Measurements from ENCODE around the gene KIAA0753.
A peak's percentile ranks its signal among the peaks of the same experiment; 100 is the strongest.

The KIAA0753 gene

DNA sequence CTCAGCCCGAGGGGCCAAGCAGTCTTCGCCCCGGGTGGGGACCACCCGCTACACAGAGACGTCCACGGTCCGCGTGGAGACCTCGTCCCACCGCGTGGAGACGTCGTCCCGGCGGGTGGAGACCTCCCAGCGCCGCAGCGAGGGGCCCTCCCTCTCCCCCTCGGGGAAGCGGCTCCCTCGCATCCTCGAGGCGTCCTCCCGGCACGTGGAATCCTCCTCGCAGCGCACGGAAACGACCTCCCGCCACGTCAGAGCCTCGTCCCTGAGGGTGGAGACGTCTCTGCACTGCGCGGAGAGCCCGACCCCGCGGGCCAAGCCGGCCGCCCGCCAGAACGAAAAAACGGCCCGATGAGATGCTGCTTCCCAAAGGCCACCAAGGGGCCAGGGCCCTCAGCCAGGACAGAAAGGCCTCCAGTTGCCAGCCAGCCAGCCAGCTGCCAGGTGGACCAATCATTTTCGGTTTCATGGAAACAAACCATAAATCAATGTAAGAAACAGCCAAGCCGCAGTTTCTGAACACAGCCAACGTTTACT, 11.5 kb upstream of the KIAA0753 start:
- TF ChIP-seq L3MBTL2 (conservative IDR thresholded peaks at IDR 0.05), result peak; percentile 99
- no peak for TF ChIP-seq ARNT (IDR thresholded peaks at IDR 0.05)
- TF ChIP-seq, protein P1, sequence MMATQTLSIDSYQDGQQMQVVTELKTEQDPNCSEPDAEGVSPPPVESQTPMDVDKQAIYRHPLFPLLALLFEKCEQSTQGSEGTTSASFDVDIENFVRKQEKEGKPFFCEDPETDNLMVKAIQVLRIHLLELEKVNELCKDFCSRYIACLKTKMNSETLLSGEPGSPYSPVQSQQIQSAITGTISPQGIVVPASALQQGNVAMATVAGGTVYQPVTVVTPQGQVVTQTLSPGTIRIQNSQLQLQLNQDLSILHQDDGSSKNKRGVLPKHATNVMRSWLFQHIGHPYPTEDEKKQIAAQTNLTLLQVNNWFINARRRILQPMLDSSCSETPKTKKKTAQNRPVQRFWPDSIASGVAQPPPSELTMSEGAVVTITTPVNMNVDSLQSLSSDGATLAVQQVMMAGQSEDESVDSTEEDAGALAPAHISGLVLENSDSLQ (IDR thresholded peaks at IDR 0.05), result peak; percentile 82
- peak; percentile 49 for DNase-seq (ENCODE audit: extremely low spot score)
- ChIA-PET CTCF (no interaction called here), POLR2A (interaction anchor here (1.0 to 2.4 kb wide), 3 partner anchors 10 to 384 kb away, joined by 4 to 12 read pairs (median 9); partner anchors contain the start of gene SLC16A13)

DNA sequence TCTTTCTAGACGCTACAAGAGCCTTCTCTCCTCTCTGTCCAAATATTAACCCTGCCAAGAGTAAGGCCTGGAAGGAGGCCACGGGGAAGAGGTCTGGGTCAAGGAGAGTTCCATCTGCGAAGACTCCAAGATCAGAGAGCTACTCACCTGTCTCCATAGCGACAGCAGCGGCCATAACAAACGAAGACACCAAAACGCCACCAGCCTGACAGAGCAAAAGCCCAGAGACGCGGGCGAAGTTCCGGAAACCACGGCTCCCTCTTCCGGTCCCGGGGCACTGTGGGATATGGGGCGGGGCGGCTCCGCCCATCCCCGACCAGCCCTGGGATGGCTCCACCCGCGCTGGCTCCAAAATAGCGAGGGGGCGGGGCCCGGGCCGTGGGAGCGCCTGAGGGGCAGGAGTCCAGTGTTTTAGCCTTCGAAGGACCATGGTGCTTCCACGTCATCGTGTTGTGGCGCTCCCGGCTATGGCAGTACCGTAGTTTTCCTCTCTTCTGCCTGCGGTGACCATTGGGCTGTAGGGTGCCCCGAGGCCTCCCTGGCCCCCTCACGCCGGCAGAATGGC, 10.9 kb upstream of the KIAA0753 start, which contains the start of the genes C17orf100 and MED31:
Gene C17orf100 (plus strand): TSS at position 409 of the 565 bp plus-strand sequence. CDS start 152 bp downstream, at position 561.
Gene MED31 (minus strand): TSS at position 252 of the 565 bp plus-strand sequence. CDS start 77 bp downstream, at position 175.
- peak; percentile 95 for DNase-seq (ENCODE audit: extremely low spot score)
- ChIA-PET CTCF (no interaction called here), POLR2A (interaction anchor here (1.0 to 2.4 kb wide), 4 partner anchors 10 to 384 kb away, joined by 4 to 12 read pairs (median 8); partner anchors contain the start of gene SLC16A13)
- peak; percentile 47; the same call in 1 of the 2 replicates for TF ChIP-seq ELF4 (IDR thresholded peaks at IDR 0.05)
- TF ChIP-seq LEF1 (IDR thresholded peaks at IDR 0.05; ENCODE audit: borderline replicate concordance), result no peak

DNA sequence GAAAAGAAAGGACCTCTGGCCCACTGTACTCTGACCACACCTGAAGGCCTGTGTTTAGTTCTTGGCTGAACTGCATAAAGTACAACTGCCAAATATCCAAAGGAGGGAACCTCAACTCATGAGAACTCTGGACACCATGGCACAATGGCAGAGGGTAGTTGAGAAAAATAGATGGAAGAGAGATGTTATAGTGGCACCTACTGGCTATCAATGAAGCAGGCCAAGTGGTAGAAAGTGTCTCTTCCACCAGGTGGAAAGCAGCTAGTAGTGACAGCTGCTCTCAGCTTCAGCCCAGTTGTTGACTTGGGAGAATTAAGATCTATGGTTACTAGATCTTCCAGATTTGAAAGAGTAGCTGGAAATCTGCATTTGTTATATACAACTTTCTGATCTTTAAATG, 7.7 kb upstream of the KIAA0753 start:
- no peak for DNase-seq (ENCODE audit: extremely low spot score)
- POLR2A ChIA-PET, result no interaction called here
- CTCF ChIA-PET, result interaction anchor here (1.1 kb wide), 1 partner anchor 9 kb away, joined by 3 read pairs; no protein-coding TSS in a partner anchor
- TF ChIP-seq HDGF (IDR thresholded peaks at IDR 0.05; ENCODE audit: borderline replicate concordance), result no peak

DNA sequence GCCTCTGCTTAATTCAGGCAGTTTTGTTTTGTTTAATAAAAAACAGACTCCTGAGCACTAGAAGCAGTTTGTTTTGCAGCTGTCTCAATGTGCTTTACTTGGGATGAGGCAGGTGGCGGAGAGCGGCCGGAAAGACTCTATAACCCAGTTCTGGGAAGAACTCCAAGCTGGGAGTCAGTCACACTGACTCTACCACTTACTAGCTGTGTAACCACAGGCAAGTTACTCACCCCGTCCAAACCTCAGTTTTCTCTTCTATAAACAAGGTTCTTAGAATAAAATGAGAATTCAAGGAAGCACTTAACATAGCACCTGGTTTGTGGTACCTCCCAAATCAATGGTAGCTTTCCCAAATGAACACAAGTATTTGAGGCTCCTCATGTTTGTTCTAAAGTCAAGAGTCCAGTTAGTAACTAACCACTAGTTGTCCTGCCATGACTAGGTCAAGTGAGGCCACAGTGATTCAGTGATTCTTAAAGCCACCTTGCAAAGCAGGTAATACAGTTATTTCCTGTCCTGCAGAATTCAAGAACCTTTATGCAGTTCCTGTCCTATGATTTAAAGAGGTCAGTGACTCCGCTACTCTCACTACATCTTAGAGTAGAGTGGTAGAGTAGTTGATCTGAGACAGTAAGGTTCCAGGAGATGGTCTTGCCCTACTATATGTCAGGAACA, 3.1 kb upstream of the KIAA0753 start:
- ChIA-PET CTCF (no interaction called here), POLR2A (no interaction called here)
- no peak for DNase-seq (ENCODE audit: extremely low spot score)
- TF ChIP-seq CTBP1 (IDR thresholded peaks at IDR 0.05; ENCODE audit: borderline replicate concordance) (no peak), TARDBP (IDR thresholded peaks at IDR 0.05) (no peak), LEF1 (IDR thresholded peaks at IDR 0.05; ENCODE audit: borderline replicate concordance) (no peak)
- TF ChIP-seq, protein P1 (IDR thresholded peaks at IDR 0.05), result no peak

DNA sequence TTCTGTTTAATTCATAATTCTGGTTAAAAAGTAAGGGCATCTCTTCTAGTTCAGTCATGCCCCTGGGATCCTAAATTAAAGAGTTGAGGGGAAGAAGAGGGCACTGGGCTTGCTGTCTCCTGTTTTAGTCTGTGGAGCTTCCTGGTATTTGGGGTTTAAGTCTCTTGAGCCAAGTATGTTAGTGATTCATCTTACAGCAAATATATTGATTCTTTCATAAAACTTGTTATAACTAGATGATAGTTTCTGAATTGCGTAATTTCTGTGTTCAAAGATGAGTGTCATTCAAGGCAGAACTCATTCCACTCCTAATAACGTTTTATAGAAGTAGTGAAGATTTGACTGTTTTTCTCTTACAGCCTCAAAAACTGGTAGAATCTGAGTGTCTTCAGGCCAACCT, 2.1 kb upstream of the KIAA0753 start:
- TF ChIP-seq NFRKB (IDR thresholded peaks at IDR 0.05), result no peak
- no peak for TF ChIP-seq ELF4 (IDR thresholded peaks at IDR 0.05)
- TF ChIP-seq, protein P1 (IDR thresholded peaks at IDR 0.05), result no peak
- DNase-seq (ENCODE audit: extremely low spot score), result no peak
- ChIA-PET POLR2A (interaction anchor here (1.9 kb wide), 1 partner anchor 8 kb away, joined by 12 read pairs; the partner anchor contains the start of genes C17orf100 and MED31), CTCF (no interaction called here)

DNA sequence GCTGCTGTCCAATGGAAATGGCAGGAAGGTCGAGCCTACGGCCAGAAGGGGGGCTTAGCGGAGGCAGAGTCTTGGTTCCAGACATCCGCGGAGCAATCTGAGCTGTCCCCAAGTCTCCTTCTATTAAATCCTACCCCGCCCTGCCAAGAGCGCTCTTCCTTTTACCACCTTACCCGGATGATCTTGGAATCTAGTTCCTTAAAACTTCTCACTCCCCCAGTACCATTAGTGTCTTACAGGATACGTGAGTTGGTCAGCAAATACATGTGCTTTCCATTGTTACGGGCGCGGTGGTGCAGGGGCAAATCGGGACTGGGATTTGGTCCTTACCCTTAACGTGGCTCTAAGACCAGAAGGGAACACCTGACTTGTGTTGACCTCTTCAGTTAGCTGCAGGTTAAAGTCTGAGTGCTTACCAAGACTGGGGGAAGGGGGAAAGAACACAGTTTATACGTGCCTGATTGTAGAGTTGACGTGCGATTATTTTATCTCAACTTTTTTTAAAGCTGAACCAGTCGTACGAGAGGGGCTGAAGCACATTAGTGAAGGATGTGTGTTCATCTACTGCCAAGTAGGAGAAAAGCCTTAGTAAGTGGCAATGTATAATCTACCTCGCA, 844 bp upstream of the KIAA0753 start:
- no peak for DNase-seq (ENCODE audit: extremely low spot score)
- POLR2A ChIA-PET, result interaction anchor here (1.9 to 2.2 kb wide), 2 partner anchors 9 to 12 kb away, joined by 8 to 12 read pairs; partner anchors contain the start of genes C17orf100 and MED31
- CTCF ChIA-PET, result no interaction called here
- no peak for TF ChIP-seq LEF1 (IDR thresholded peaks at IDR 0.05; ENCODE audit: borderline replicate concordance)
- TF ChIP-seq FOXM1 (IDR thresholded peaks at IDR 0.05; ENCODE audit: borderline replicate concordance), result no peak
- no peak for TF ChIP-seq ELF4 (IDR thresholded peaks at IDR 0.05)
- 0 out of 2 replicates have a peak, but pooled peaks have one; percentile 2 for TF ChIP-seq L3MBTL2 (conservative IDR thresholded peaks at IDR 0.05)
- no peak for TF ChIP-seq ARNT (IDR thresholded peaks at IDR 0.05)

DNA sequence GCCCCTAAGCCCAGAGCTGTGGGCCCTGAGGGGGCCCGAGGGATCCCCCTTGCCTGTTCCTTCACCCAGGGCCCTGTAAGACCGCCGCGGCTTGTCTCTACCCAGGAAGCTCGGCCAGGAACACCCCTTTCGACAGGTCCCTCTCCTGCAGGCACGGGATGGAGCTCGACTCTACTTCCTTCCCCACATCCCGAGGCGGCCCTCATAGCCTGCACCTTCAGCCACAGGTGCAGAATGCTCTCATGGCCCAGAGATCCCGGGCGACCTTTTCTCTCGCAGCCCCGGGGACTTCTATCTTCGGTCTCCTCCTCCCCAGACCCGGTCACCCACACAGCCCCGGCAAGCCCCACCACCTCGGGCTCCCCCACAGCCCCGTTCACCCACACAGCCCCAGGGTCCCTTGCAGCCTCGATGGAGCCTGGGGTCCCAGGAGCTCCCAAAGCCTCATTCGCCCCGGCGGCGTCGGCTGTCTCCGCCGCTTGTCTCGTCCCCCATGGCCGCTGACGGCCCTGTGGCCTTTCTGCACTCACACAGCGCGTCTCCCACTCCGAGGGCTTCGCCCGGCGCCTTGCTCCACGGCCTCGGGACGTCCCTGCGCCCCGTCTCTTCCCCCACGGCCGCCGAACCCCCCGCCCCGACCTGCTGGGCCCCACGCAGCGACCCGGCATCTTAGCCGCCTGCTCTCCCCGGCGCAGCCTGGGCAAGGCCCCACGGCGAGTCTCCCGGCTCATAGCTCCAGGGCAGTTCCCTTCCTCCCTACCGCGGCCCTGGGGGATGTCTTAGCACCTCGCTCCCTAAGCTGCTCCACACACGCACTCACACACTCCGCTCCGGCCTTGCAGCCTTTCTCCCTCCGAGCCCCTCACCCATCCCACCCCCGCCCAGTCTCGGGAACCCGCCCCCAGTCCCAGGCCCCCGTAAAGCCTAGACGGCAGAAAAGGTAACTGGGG, 650 bp downstream of the KIAA0753 start:
- CTCF ChIA-PET, result no interaction called here
- POLR2A ChIA-PET, result interaction anchor here (0.5 to 2.7 kb wide), 5 partner anchors 10 to 1154 kb away, joined by 3 to 9 read pairs (median 3); partner anchors contain the start of genes C17orf100, DERL2, MED31 and MIS12
- DNase-seq (ENCODE audit: extremely low spot score), result peak; percentile 40
- TF ChIP-seq ZNF384 (IDR thresholded peaks at IDR 0.05) (no peak), ARNT (IDR thresholded peaks at IDR 0.05) (no peak), TARDBP (IDR thresholded peaks at IDR 0.05) (no peak), CTBP1 (IDR thresholded peaks at IDR 0.05; ENCODE audit: borderline replicate concordance) (no peak), HDGF (IDR thresholded peaks at IDR 0.05; ENCODE audit: borderline replicate concordance) (no peak), L3MBTL2 (conservative IDR thresholded peaks at IDR 0.05) (no peak), SUZ12 (IDR thresholded peaks at IDR 0.05) (no peak), FOXA1 (IDR thresholded peaks at IDR 0.05) (no peak), ELF4 (IDR thresholded peaks at IDR 0.05) (no peak), LEF1 (IDR thresholded peaks at IDR 0.05; ENCODE audit: borderline replicate concordance) (no peak), FOXK2 (IDR thresholded peaks at IDR 0.05) (no peak), FOXM1 (IDR thresholded peaks at IDR 0.05; ENCODE audit: borderline replicate concordance) (no peak), NFRKB (IDR thresholded peaks at IDR 0.05) (no peak), BHLHE40 (IDR thresholded peaks at IDR 0.05; ENCODE audit: borderline replicate concordance) (no peak), SP1 (IDR thresholded peaks at IDR 0.05) (no peak)
- TF ChIP-seq, protein P1 (IDR thresholded peaks at IDR 0.05), result no peak
